Kasumi-1 (cell line): ENCODE results near the gene ADSS2.
"Not testable (repeated sequence)": the region's sequence is repeated elsewhere in the genome, so short reads cannot be mapped to it uniquely, and the experiment has no call there.

Source experiments
- DNase-seq, 2 experiments: peaks; one replicate each; lab custom pipeline; 2025; lab: John Stamatoyannopoulos, UW

The ADSS2 gene

GRCh38 chr1:244451539-244451950, at the start of gene ADSS2:
ADSS2 (minus strand) TSS chr1:244451909; CDS start chr1:244451817, 92 bp downstream.
- DNase-seq, result no peak

DNA sequence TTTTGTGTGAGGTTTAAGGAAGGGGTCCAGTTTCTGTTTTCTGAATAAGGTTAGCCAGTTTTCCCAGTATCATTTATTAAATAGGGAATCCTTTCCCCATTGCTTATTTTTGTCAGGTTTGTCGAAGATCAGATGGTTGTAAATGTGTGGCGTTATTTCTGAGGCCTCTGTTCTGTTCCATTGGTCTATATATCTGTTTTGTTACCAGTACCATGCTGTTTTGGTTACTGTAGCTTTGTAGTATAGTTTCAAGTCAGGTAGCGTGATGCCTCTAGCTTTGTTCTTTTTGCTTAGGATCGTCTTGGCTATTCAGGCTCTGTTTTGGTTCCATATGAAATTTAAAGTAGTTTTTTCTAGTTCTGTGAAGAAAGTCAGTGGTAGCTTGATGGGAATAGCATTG, 48.8 kb upstream of the ADSS2 start:
- not testable (repeated sequence) for DNase-seq

GRCh38 chr1:244499484-244499883, 47.8 kb upstream of the ADSS2 start:
- DNase-seq, result not testable (repeated sequence)

GRCh38 chr1:244497805-244498204, 46.1 kb upstream of the ADSS2 start:
- no peak for DNase-seq

DNA sequence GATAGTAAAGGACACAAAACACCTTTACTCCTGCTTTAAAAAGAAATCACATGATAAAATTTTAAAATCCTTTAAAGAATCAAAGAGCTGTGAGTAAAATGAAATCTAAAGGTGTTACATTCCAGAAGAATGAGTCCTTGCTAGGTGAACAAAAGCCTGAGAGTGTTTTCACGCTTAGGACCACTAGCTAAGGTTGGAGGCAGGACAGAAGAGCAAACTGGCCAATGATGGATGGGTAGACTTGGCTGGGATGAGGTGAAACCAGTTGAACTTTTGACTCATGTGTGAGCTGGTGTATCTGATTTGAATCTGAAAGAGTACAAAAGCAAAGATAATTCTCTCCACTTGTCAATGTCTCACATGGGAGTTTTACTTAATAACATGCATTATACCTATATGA, 44.5 kb upstream of the ADSS2 start:
- no peak for DNase-seq

DNA sequence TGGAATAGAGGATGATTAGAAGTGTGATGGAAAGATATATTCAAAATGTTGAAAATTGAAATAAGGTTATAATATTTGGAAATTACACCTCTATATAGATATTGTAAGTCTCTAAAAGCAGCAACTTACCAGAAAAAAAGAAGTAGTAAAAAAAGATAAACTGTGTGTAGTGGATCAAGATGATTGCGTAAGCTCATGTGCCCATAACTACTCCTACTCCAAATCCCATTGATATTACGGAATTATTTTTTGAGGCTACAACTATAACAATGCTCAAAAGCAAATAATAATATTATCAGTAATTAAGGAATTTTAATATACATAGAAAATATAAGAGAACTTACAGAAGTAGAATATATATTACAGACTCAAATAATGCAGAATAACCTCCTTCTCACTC, 42.9 kb upstream of the ADSS2 start:
- no peak for DNase-seq

GRCh38 chr1:244484971-244485370, 33.3 kb upstream of the ADSS2 start:
- DNase-seq, result not testable (repeated sequence)

- no peak for DNase-seq
These were observed 21.4 kb upstream of the ADSS2 start for GRCh38 chr1:244473059-244473605.

- DNase-seq, result no peak
These were observed 15.0 kb upstream of the ADSS2 start for GRCh38 chr1:244466724-244467123.

- DNase-seq, result peak; percentile 87
These were observed 9.7 kb upstream of the ADSS2 start, which contains the start of gene CATSPERE for GRCh38 chr1:244461245-244462071. CATSPERE (plus strand) TSS chr1:244461273; CDS start chr1:244461430, 157 bp downstream.

- peak; percentile 41 to 47 for DNase-seq
These were observed 8.5 kb upstream of the ADSS2 start for GRCh38 chr1:244460197-244460596.

GRCh38 chr1:244458781-244459180, 7.1 kb upstream of the ADSS2 start:
- no peak for DNase-seq

DNA sequence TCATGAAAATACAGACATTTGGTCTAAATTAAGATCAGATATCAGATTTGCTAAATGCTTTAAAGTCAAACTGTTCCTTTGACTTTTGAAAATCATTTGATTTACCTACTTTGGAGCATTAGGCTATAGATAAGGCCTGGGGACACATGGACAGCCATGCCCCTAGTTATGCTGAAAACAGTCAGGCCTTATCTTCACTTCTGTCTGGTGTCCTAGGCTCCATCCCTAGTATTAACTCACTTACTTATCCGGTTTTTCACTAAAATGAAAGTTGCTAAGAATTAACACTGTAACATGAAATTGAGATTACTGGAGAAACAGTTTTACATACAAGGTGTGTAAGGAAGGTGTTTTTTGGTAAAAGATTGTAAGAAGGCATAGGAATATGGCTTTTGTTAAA, 4.9 kb upstream of the ADSS2 start:
- DNase-seq, result no peak

GRCh38 chr1:244454412-244454811, 2.7 kb upstream of the ADSS2 start:
- DNase-seq, result no peak

GRCh38 chr1:244451951-244452795, 464 bp upstream of the ADSS2 start:
- DNase-seq, result peak; percentile 98 to 99

- DNase-seq, result peak; percentile 47 to 57
These were observed 841 bp downstream of the ADSS2 start for GRCh38 chr1:244450597-244451538.

GRCh38 chr1:244449936-244450508, 1.7 kb downstream of the ADSS2 start:
- DNase-seq, result no peak

DNA sequence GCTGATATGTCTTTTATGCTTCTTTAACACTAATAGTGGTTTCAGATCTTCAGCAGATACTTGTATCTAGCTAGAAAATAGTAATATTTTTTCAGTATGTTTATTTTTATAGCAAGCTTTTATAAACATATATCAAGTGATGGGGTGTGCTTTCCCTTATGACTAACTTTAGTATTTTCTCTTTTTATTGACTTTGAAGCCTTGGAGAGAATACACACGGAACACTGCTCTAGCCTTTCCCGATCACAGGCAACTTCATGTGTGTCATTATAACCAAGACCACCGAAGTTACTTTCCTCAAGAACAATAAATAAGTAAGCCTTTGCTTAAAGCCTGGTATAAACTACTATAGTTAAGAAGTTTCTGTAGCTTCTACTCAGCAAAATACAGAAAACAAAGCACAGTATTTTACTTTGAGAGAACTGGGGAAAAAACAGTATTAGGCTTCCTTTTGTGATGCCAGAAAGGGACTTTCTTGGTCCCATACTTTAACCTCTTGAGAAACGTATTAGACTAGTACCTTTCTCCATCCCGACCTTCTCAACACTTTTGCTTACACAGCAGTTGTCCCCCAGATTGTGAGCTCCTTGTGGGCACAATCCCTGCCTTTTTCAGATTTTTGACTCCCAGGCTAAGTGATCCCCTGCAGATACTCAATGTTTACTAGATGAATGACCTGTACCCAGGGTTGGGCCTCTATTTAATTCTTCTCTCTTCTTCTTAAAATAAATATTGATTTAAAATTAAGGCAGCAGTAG, 3.3 kb downstream of the ADSS2 start:
- no peak for DNase-seq

DNA sequence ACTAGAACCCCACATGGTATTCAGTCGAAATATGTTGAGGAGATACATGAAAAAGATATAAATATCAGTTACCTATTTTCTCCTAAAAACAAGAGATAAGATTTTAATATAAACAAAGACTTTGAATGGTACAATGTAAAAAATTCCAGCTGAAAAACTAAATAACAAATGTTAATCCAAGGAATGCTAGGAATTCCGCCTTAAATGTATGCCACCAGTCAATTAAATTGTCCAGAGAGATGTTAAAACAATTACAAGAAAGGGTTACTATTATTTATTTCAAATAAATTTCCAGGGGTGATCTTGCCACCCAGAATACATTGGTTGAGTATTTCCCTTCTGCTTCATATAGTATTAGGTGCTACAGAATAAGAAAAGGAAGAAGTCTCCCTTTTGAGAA, 4.2 kb downstream of the ADSS2 start:
- no peak for DNase-seq

DNA sequence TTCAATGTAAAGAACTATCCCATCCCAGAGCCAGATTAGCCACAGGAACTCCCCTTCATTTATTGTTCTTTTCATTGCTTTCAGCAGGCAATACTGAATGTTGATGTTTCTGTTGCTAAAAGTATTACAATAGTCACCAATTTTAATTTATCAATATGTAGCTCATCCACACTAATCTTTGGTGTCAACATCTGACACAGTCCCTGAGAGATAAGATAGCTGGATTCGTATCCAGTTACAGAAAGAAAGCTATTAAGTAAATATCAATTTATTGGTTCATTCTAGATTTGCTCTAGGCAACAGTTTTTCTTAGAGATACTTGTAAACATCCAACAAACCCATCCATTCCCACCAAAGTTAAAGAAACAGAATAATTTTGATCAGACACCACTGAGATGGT, 4.7 kb downstream of the ADSS2 start:
- no peak for DNase-seq
